MM.1S (cell line): ENCODE data around the gene MAN1C1.

Experiments used
- DNase-seq: peaks from one replicate; pipeline ENCODE4 v3.0.0-alpha.2; 2015
- H2AFZ ChIP-seq: fragments of 300-600 bp; sonication (generic); 2 replicates; pipeline ENCODE4 v1.6.0; 2016; ENCODE audit warnings: antibody characterized with exemption, low read length
- H3F3A ChIP-seq: fragments of 300-600 bp; sonication (generic); 2 replicates; pipeline ENCODE4 v1.6.1; 2016; ENCODE audit warnings: mild to moderate bottlenecking, antibody characterized with exemption, low read length, moderate library complexity, mixed read lengths; ENCODE audit not compliant: insufficient read depth
- H3K27ac ChIP-seq: fragments of 300-600 bp; sonication (generic); 2 replicates; pipeline ENCODE4 v1.5.1; 2016; ENCODE audit warnings: mild to moderate bottlenecking, low read length
- H3K27me3 ChIP-seq: fragments of 300-600 bp; sonication (generic); replicated peaks from 2 replicates; pipeline ENCODE4 v1.6.0; 2016; ENCODE audit warnings: low read length; ENCODE audit not compliant: insufficient read depth
- H3K36me3 ChIP-seq: fragments of 300-600 bp; sonication (generic); replicated peaks from 2 replicates; pipeline ENCODE4 v1.6.1; 2016; ENCODE audit warnings: mild to moderate bottlenecking, low read length, mixed read lengths; ENCODE audit not compliant: insufficient read depth
- H3K4me1 ChIP-seq: fragments of 300-600 bp; sonication (generic); 2 replicates; pipeline ENCODE4 v1.6.1; 2016; ENCODE audit warnings: low read length, mixed read lengths
- H3K4me2 ChIP-seq: fragments of 300-600 bp; sonication (generic); 2 replicates; pipeline ENCODE4 v1.6.0; 2016; ENCODE audit warnings: low read depth, low read length
- H3K4me3 ChIP-seq: fragments of 300-600 bp; sonication (generic); 2 replicates; pipeline ENCODE4 v1.5.1; 2016; ENCODE audit warnings: low read length, mixed read lengths
- H3K79me2 ChIP-seq: fragments of 300-600 bp; sonication (generic); 2 replicates; pipeline ENCODE4 v1.6.1; 2016; ENCODE audit warnings: mixed run types, low read length, mixed read lengths
- H3K9ac ChIP-seq: fragments of 300-600 bp; sonication (generic); 2 replicates; pipeline ENCODE4 v1.6.1; 2016; ENCODE audit warnings: low read length, mixed read lengths
- H3K9me2 ChIP-seq: fragments of 300-600 bp; sonication (generic); replicated peaks from 2 replicates; pipeline ENCODE4 v1.6.1; 2016; ENCODE audit warnings: mild to moderate bottlenecking, low read length, mixed read lengths; ENCODE audit not compliant: insufficient read depth
- H3K9me3 ChIP-seq: fragments of 300-600 bp; sonication (generic); replicated peaks from 2 replicates; pipeline ENCODE4 v1.6.1; 2016; ENCODE audit warnings: mild to moderate bottlenecking, low read length, mixed read lengths; ENCODE audit not compliant: insufficient read depth
- H4K20me1 ChIP-seq: fragments of 300-600 bp; sonication (generic); 2 replicates; pipeline ENCODE4 v1.6.1; 2016; ENCODE audit warnings: mild to moderate bottlenecking, low read length, moderate library complexity, mixed read lengths; ENCODE audit not compliant: insufficient read depth
- EZH2 ChIP-seq: fragments of 300-600 bp; sonication (generic); optimal IDR thresholded peaks from 2 replicates; pipeline ENCODE3; 2017; ENCODE audit warnings: low read depth, mild to moderate bottlenecking, antibody characterized with exemption, low read length, mixed read lengths
- EZH2phosphoT487 ChIP-seq: fragments of 300-600 bp; sonication (generic); IDR thresholded peaks from 2 replicates; pipeline ENCODE4 v1.6.1; 2018; ENCODE audit warnings: antibody characterized with exemption, low read length
- TF ChIP-seq, protein P1 (sequence below): fragments of 300-600 bp; sonication (generic); IDR thresholded peaks from 2 replicates; pipeline ENCODE4 v1.5.1; 2016; ENCODE audit warnings: antibody characterized with exemption, low read length, mixed read lengths

The MAN1C1 gene

DNA sequence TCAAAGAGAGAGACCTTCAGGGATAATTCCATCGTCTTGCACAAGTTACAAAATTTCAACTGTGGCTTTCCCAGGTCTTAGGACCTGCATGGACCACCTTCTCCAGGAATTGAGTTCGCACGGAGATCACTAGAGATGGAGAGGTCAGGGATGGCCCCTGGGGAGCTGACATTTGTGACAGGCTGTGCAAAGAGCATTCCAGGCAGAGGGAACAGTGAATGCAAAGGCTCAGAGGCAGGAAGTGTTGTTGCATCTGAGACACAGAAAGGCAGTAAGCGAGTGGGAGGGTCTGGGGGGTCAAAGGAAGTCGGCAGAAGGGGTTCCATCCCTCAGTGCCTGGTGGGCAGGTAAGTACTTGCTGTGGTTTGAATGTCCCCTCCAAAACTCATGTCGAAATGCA is 173.9 kb downstream of the MAN1C1 start:
- no peaks in the 10 kb centered on the region for H3K36me3 ChIP-seq
- H3F3A ChIP-seq: no peaks in the 10 kb centered on the region
- no peaks in the 10 kb centered on the region for H3K79me2 ChIP-seq
- no peak overlapping the region for H3K27ac ChIP-seq
- 0 out of 2 replicates have a peak, but pooled peaks cover 6% of the 10 kb centered on the region for H3K4me1 ChIP-seq
- H3K9me3 ChIP-seq: no peaks in the 10 kb centered on the region
- no peaks in the 10 kb centered on the region for H3K27me3 ChIP-seq
- H3K4me3 ChIP-seq: no peak overlapping the region
- H3K4me2 ChIP-seq: no peak overlapping the region
- H3K9ac ChIP-seq: no peak overlapping the region
- TF ChIP-seq EZH2 (no peak), EZH2phosphoT487 (no peak)
- TF ChIP-seq, protein P1, sequence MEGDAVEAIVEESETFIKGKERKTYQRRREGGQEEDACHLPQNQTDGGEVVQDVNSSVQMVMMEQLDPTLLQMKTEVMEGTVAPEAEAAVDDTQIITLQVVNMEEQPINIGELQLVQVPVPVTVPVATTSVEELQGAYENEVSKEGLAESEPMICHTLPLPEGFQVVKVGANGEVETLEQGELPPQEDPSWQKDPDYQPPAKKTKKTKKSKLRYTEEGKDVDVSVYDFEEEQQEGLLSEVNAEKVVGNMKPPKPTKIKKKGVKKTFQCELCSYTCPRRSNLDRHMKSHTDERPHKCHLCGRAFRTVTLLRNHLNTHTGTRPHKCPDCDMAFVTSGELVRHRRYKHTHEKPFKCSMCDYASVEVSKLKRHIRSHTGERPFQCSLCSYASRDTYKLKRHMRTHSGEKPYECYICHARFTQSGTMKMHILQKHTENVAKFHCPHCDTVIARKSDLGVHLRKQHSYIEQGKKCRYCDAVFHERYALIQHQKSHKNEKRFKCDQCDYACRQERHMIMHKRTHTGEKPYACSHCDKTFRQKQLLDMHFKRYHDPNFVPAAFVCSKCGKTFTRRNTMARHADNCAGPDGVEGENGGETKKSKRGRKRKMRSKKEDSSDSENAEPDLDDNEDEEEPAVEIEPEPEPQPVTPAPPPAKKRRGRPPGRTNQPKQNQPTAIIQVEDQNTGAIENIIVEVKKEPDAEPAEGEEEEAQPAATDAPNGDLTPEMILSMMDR: no peak
- no peaks in the 10 kb centered on the region for H3K9me2 ChIP-seq
- DNase-seq: no peak
- no peak overlapping the region for H2AFZ ChIP-seq
- no peaks in the 10 kb centered on the region for H4K20me1 ChIP-seq

DNA sequence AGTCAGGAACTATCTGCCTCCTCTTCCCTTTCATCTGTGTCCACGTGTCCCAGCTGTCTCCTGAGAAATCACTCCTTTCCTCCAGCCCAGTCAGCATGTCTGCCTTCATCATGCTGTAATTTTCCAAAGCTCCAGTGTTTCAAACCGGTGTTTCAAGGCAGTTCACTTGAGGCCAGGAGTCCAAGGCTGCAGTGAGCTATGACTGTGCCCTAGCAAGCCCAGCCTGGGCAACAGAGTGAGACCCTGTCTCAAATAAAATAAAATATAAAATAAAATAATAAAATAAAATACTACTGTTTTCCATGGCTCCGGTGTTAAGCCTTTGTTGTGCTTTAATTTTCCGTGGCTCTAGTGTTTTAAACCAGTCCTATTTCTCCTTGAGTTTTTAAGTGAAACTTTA is 175.5 kb downstream of the MAN1C1 start:
- H3K27ac ChIP-seq: no peak overlapping the region
- no peak overlapping the region for H2AFZ ChIP-seq
- no peaks in the 10 kb centered on the region for H3K36me3 ChIP-seq
- no peak overlapping the region for H3K4me2 ChIP-seq
- H3K4me3 ChIP-seq: no peak overlapping the region
- no peaks in the 10 kb centered on the region for H3K9me3 ChIP-seq
- H4K20me1 ChIP-seq: no peaks in the 10 kb centered on the region
- peaks cover 8% of the 10 kb centered on the region for H3K4me1 ChIP-seq
- no peaks in the 10 kb centered on the region for H3F3A ChIP-seq
- H3K27me3 ChIP-seq: no peaks in the 10 kb centered on the region
- no peak for DNase-seq
- H3K9ac ChIP-seq: no peak overlapping the region
- no peaks in the 10 kb centered on the region for H3K9me2 ChIP-seq
- no peaks in the 10 kb centered on the region for H3K79me2 ChIP-seq
- TF ChIP-seq EZH2phosphoT487 (no peak), EZH2 (no peak)
- TF ChIP-seq, protein P1: no peak

DNA sequence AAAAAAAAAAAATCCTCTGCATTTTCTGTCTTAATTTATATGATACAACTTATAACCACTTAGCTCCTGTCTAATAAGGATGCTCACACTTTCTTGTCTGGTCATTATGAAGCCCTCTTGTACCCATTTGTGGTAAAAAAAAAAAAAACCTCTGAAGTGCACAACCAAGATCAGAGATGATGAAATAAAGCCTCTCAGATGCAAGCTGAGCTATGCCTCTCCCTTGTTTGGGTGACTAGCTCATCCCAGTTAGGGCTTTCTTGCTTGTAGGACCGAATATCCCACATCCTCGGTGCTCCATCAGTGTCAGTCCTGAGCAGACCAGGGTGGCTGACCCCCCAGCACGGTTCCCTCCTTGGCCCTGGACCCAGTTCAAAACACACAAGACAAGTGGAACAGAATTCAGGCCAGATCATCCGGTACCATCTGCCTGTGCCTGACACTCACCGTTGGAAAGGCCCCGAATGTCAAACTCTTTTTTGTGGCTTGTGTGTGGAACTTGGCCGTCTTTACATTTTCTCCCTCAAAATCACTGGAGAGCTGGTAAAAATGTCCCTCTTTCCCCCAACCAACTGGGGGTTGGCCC is 177.1 kb downstream of the MAN1C1 start:
- no peaks in the 10 kb centered on the region for H3K36me3 ChIP-seq
- H3K9me2 ChIP-seq: no peaks in the 10 kb centered on the region
- H3K9ac ChIP-seq: no peak overlapping the region
- no peak for DNase-seq
- H3F3A ChIP-seq: no peaks in the 10 kb centered on the region
- no peak overlapping the region for H3K4me3 ChIP-seq
- TF ChIP-seq EZH2phosphoT487 (no peak), EZH2 (no peak)
- TF ChIP-seq, protein P1: no peak
- no peak overlapping the region for H2AFZ ChIP-seq
- H3K9me3 ChIP-seq: no peaks in the 10 kb centered on the region
- H3K79me2 ChIP-seq: no peaks in the 10 kb centered on the region
- no peak overlapping the region for H3K4me2 ChIP-seq
- H3K27me3 ChIP-seq: no peaks in the 10 kb centered on the region
- H3K27ac ChIP-seq: no peak overlapping the region
- H3K4me1 ChIP-seq: peaks cover 3% of the 10 kb centered on the region
- H4K20me1 ChIP-seq: no peaks in the 10 kb centered on the region
